ENCODE measurements around the gene VANGL2. TPM values are rescaled to one million over a fixed set of nuclear protein-coding genes. Genes with fewer than 3 reads are reported as not detected.

The VANGL2 gene
- polyA plus RNA-seq, 1 donor from 2014 or later: 22.6 TPM

DNA sequence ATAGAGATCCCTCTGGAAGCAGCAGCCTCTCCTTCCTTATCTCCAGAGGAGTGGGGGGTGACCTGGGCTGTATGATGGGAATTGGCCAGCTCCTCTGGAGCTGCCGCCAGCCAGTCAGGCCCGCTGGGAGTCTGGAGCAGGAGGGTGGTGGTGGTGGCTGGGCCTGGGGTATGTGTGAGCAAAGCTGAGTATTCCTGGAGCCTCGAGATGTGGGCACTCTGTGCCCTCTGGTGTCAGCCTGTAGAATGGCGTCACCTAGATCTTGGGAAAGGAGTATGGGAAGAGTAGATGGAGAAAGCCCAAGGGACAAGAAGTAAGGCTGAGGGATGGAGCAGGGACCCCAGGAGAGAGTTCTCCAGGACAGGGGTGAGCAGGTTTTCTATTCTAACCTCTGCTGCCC lies 16.0 kb downstream of the VANGL2 start:
- H2AFZ ChIP-seq (ENCODE audit: low read depth, low read length): no peak overlapping the region

DNA sequence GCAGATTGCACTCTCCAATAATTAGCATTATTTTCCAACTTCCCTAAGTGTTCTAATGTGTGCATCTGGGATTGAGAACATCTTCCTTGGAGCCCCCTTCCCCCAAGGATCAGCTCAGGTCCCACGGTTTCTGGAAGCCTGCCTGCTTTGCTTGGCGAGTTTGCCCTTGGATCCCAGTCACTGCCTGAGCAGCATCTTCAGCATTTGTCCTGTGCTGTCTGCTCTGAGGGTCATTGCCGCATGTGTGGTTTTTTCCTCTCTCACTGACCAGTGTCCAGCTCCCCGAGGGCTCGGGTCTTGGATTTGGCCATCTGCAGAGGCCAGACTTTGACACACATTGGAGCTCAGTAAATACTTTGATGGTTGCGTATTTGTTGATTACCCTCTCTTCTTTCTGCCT lies 18.1 kb downstream of the VANGL2 start:
- no peaks in the 10 kb centered on the region for H3F3A ChIP-seq (ENCODE audit: insufficient read depth, low read length, poor library complexity, severe bottlenecking)
- H4K20me1 ChIP-seq (ENCODE audit: insufficient read depth): no peaks in the 10 kb centered on the region
- no peak overlapping the region for H2AFZ ChIP-seq (ENCODE audit: low read depth, low read length)
- H3K4me3 ChIP-seq (ENCODE audit: low read length): no peak overlapping the region
- no peak overlapping the region for H3K27ac ChIP-seq (ENCODE audit: low read length)
- TF ChIP-seq EP300 (conservative IDR thresholded peaks at IDR 0.05; ENCODE audit: poor library complexity, severe bottlenecking) (no peak), MXI1 (conservative IDR thresholded peaks at IDR 0.05; ENCODE audit: poor library complexity, severe bottlenecking) (no peak), RAD21 (conservative IDR thresholded peaks at IDR 0.05) (no peak), TAF1 (IDR thresholded peaks at IDR 0.05; ENCODE audit: low read depth) (no peak), SMC3 (conservative IDR thresholded peaks at IDR 0.05; ENCODE audit: poor library complexity) (no peak), EZH2 (IDR thresholded peaks at IDR 0.05; ENCODE audit: borderline replicate concordance, insufficient read depth, low read length, poor library complexity, severe bottlenecking) (no peak)
- TF ChIP-seq, protein P1, sequence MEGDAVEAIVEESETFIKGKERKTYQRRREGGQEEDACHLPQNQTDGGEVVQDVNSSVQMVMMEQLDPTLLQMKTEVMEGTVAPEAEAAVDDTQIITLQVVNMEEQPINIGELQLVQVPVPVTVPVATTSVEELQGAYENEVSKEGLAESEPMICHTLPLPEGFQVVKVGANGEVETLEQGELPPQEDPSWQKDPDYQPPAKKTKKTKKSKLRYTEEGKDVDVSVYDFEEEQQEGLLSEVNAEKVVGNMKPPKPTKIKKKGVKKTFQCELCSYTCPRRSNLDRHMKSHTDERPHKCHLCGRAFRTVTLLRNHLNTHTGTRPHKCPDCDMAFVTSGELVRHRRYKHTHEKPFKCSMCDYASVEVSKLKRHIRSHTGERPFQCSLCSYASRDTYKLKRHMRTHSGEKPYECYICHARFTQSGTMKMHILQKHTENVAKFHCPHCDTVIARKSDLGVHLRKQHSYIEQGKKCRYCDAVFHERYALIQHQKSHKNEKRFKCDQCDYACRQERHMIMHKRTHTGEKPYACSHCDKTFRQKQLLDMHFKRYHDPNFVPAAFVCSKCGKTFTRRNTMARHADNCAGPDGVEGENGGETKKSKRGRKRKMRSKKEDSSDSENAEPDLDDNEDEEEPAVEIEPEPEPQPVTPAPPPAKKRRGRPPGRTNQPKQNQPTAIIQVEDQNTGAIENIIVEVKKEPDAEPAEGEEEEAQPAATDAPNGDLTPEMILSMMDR (IDR thresholded peaks at IDR 0.05; ENCODE audit: poor library complexity, severe bottlenecking): no peak
- TF ChIP-seq, protein P2, sequence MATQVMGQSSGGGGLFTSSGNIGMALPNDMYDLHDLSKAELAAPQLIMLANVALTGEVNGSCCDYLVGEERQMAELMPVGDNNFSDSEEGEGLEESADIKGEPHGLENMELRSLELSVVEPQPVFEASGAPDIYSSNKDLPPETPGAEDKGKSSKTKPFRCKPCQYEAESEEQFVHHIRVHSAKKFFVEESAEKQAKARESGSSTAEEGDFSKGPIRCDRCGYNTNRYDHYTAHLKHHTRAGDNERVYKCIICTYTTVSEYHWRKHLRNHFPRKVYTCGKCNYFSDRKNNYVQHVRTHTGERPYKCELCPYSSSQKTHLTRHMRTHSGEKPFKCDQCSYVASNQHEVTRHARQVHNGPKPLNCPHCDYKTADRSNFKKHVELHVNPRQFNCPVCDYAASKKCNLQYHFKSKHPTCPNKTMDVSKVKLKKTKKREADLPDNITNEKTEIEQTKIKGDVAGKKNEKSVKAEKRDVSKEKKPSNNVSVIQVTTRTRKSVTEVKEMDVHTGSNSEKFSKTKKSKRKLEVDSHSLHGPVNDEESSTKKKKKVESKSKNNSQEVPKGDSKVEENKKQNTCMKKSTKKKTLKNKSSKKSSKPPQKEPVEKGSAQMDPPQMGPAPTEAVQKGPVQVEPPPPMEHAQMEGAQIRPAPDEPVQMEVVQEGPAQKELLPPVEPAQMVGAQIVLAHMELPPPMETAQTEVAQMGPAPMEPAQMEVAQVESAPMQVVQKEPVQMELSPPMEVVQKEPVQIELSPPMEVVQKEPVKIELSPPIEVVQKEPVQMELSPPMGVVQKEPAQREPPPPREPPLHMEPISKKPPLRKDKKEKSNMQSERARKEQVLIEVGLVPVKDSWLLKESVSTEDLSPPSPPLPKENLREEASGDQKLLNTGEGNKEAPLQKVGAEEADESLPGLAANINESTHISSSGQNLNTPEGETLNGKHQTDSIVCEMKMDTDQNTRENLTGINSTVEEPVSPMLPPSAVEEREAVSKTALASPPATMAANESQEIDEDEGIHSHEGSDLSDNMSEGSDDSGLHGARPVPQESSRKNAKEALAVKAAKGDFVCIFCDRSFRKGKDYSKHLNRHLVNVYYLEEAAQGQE (IDR thresholded peaks at IDR 0.05; ENCODE audit: borderline replicate concordance): no peak
- H3K36me3 ChIP-seq (ENCODE audit: insufficient read depth, low read length): peaks cover 7% of the 10 kb centered on the region
- H3K9ac ChIP-seq (ENCODE audit: low read length): no peak overlapping the region
- no peak overlapping the region for H3K4me2 ChIP-seq (ENCODE audit: low read length)
- H3K9me2 ChIP-seq (ENCODE audit: insufficient read depth, low read length): no peaks in the 10 kb centered on the region
- no peaks in the 10 kb centered on the region for H3K27me3 ChIP-seq (ENCODE audit: insufficient read depth, low read depth, low read length)
- peaks cover 20% of the 10 kb centered on the region for H3K79me2 ChIP-seq (replicated peaks; ENCODE audit: insufficient read depth, low read length)
- no peaks in the 10 kb centered on the region for H3K9me3 ChIP-seq (ENCODE audit: low read length)

More for the DNA sequence above, 16.0 kb downstream of the VANGL2 start:
- H3K27ac ChIP-seq (ENCODE audit: low read length): no peak overlapping the region
- H3K4me2 ChIP-seq (ENCODE audit: low read length): no peak overlapping the region
- H3K36me3 ChIP-seq (ENCODE audit: insufficient read depth, low read length): peaks cover 7% of the 10 kb centered on the region
- no peak for TF ChIP-seq EZH2 (IDR thresholded peaks at IDR 0.05; ENCODE audit: borderline replicate concordance, insufficient read depth, low read length, poor library complexity, severe bottlenecking)
- TF ChIP-seq EP300 (conservative IDR thresholded peaks at IDR 0.05; ENCODE audit: poor library complexity, severe bottlenecking): no peak
- peak; percentile 54 for TF ChIP-seq SMC3 (conservative IDR thresholded peaks at IDR 0.05; ENCODE audit: poor library complexity)
- TF ChIP-seq, protein P1 (IDR thresholded peaks at IDR 0.05; ENCODE audit: poor library complexity, severe bottlenecking): peak; percentile 58
- peak; percentile 59 for TF ChIP-seq RAD21 (conservative IDR thresholded peaks at IDR 0.05)
- H4K20me1 ChIP-seq (ENCODE audit: insufficient read depth): no peaks in the 10 kb centered on the region
- H3K79me2 ChIP-seq (replicated peaks; ENCODE audit: insufficient read depth, low read length): peaks cover 39% of the 10 kb centered on the region
- no peaks in the 10 kb centered on the region for H3K27me3 ChIP-seq (ENCODE audit: insufficient read depth, low read depth, low read length)
- H3K9me2 ChIP-seq (ENCODE audit: insufficient read depth, low read length): no peaks in the 10 kb centered on the region
- H3K9ac ChIP-seq (ENCODE audit: low read length): no peak overlapping the region
- H3F3A ChIP-seq (ENCODE audit: insufficient read depth, low read length, poor library complexity, severe bottlenecking): no peaks in the 10 kb centered on the region
- no peaks in the 10 kb centered on the region for H3K9me3 ChIP-seq (ENCODE audit: low read length)
- no peak overlapping the region for H3K4me3 ChIP-seq (ENCODE audit: low read length)

Measured in neural cell (in vitro differentiated cells).